Heart left ventricle (tissue), 16 donors: ENCODE measurements around the gene EPHB6. TPM values are rescaled to one million over a fixed set of nuclear protein-coding genes. Genes with fewer than 3 reads are reported as not detected.
A peak's percentile ranks its signal among the peaks of the same experiment; 100 is the strongest.

ENCODE experiments used
- ATAC-seq, 4 donors: fragments of 200-7000 bp; cut with Tn5 transposase; one replicate each; pipeline ENCODE4 v1.9.1; 2020 to 2022; ENCODE audit warnings: moderate library complexity in 4 of 4, mild to moderate bottlenecking in 3 of 4, moderate number of reproducible peaks in 1 of 4
- DNase-seq, 5 donors: peaks; one replicate each; pipeline ENCODE4 v3.0.0-alpha.2; 2020
- H3K27ac ChIP-seq, 12 donors: fragments of 200-600 bp; sonication (generic) in 4 of 12; one replicate each; pipeline versions ENCODE4 v1.5.0 to v1.8.0; 2016 to 2022; ENCODE audit warnings: mild to moderate bottlenecking in 2 of 12
- H3K27me3 ChIP-seq, 9 donors: fragments of 200-600 bp; sonication (generic) in 2 of 9; one replicate each; pipeline versions ENCODE4 v1.5.1 to v1.8.0; 2016 to 2022; ENCODE audit warnings: mild to moderate bottlenecking in 3 of 9
- H3K36me3 ChIP-seq, 9 donors: fragments of 200-600 bp; sonication (generic) in 2 of 9; one replicate each; pipeline versions ENCODE4 v1.5.0 to v1.8.0; 2018 to 2022; ENCODE audit warnings: mild to moderate bottlenecking in 2 of 9
- H3K4me1 ChIP-seq, 12 donors: fragments of 200-600 bp; sonication (generic) in 4 of 12; one replicate each; pipeline versions ENCODE4 v1.5.0 to v1.8.0; 2016 to 2022; ENCODE audit warnings: mild to moderate bottlenecking in 3 of 12
- H3K4me3 ChIP-seq, 12 donors: fragments of 200-600 bp; sonication (generic) in 4 of 12; one replicate each; pipeline versions ENCODE4 v1.5.0 to v1.8.0; 2017 to 2022; ENCODE audit warnings: mild to moderate bottlenecking in 9 of 12, moderate library complexity in 4 of 12
- H3K9me3 ChIP-seq, 12 donors: fragments of 200-600 bp; sonication (generic) in 4 of 12; one replicate each; pipeline versions ENCODE4 v1.5.0 to v1.8.0; 2016 to 2022; ENCODE audit warnings: mild to moderate bottlenecking in 1 of 12
- POLR2A ChIP-seq, 2 donors: fragments of 450-650 bp; IDR thresholded peaks; one replicate each; pipeline ENCODE4 v1.6.1; 2017; ENCODE audit warnings: antibody characterized with exemption in 2 of 2, mild to moderate bottlenecking in 2 of 2, moderate library complexity in 2 of 2
- WGBS, 4 donors: extraction: QIAGEN DNeasy Blood & Tissue Kit in 2 of 4; methylation state at CpG; one replicate each; pipeline versions ENCODE4 v1.1.5 to v1.1.7; 2013 to 2018; 5-methylcytosine and 5-hydroxymethylcytosine counted together
- intact Hi-C, 10 donors: fragments of 100-400 bp; cut with DNase I; formaldehyde crosslinking; loops; one replicate each; pipeline versions ENCODE4 v1.11.1 to v1.14.2; 2022
- polyA plus RNA-seq, 2 donors: library from polyadenylated mRNA; stranded (reverse); fragments of 200-250 nt; gene quantifications; one replicate each; pipeline ENCODE4 v1.2.3, GENCODE V29; 2013
- total RNA-seq, 9 donors: library from RNA; depleted of rRNA in 2 of 9; stranded (reverse); fragments of >200 nt in 2 of 9; fragmentation: NEBNext Ultra II Directional in 3 of 9; extraction: Animal tissue kit (Norgen Biotek cat#: 25700) in 3 of 9; gene quantifications; one replicate each; pipeline versions ENCODE4 v1.1.0 to v1.2.4, GENCODE V29; 2016 to 2023
- TF ChIP-seq, protein P1 (sequence below), 12 donors: fragments of 200-600 bp; sonication (generic) in 4 of 12; IDR thresholded peaks; one replicate each; pipeline versions ENCODE4 v1.5.0 to v1.8.0; 2018 to 2022; ENCODE audit warnings: antibody characterized with exemption in 12 of 12, mild to moderate bottlenecking in 5 of 12
- donor health status: ischemic (EF 13 %, LVEDD 7.1; RV severe dilation, severe dysfunction).
- donor health status: healthy with polysubstance abuse.
- donor health status: DM: no; HTN: yes; CAD: no.
- donor health status: DM: no; HTN: no; CAD: no.
- donor health status: ischemic (EF 25% LVEDD 6.9; RV normal size, moderate dysfunction).
- donor health status: ischemic (EF 25% LVEDD 5.7; RV mildly dilated, moderate dysfunction).
- donor health status: healthy.
- donor health status: DM: yes; HTN: yes; CAD: no.
- donor health status: ischemic (EF 35%, LVEDD 5.7; RV mildly dilated, moderate dysfunction).
- donor health status: nonischemic (EF 11% LVEDD 7.7; RV severe dilation, severe dysfunction).
- donor health status: DM: yes; HTN: yes; CAD: no.
- donor health status: PGD.
- donor health status: ischemic (EF 29% LVEDD 5.4; RV normal size, mild dysfunction).
- donor health status: nonischemic (EF 23%, LVEDD 6.1; RV moderate dilation, normal function).

The EPHB6 gene
- total and polyA plus RNA-seq, 11 donors: 1.5 to 20.3 (median 3.3) TPM

GRCh38 chr7:142892951-142893350 lies 38.1 kb downstream of the EPHB6 start:
- peaks cover 0 to 25% (median 0%) of the 10 kb centered on the region in 9 donors for H3K27me3 ChIP-seq
- intact Hi-C loops: no loop called here
- 82 to 92% (median 86%) methylated on average over 5 of the region's 5 CpGs for WGBS, 4 donors

DNA sequence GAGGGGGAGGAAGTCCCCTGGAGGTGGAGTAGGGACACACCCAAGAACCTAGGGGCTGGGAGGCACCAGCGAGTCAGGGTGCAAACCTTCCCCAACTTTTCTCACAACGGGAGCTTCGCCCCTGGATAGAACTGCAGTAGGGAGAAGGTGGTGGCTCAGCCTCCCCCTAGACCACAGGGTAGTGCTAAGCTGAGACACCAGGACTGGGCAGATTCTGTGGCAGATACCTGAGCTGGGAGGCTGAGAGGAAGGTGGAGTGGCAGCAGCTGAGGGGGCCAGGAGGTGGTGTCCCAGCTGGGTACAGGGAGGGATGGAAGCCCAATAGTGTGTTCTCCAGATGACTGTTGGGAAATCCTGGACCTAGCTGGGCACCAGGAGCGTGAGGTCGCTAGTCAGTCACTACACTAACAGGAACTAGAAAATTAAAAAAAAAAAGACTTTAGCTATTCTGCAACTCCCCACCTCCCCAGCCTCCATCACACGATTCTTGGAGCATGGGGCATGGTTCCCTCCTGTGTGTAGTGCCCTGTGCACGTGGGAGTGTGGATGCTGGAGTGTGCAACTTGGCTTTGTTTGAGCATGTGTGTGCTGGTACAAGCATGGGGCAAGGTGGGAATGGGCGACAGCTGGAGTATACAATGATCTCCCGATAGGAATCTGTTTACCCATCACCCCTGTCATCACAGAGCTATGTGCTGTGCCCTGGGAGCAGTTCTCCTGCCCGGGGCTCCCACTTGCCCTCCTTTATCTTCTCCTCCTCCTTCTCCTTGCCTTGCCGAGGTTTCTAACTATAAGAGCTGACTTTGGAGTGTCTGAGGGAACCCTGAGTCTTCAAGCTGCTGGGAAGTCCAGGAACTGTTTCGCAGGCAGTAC lies 39.5 kb downstream of the EPHB6 start:
- no peaks in the 10 kb centered on the region for H3K36me3 ChIP-seq
- TF ChIP-seq, protein P1, sequence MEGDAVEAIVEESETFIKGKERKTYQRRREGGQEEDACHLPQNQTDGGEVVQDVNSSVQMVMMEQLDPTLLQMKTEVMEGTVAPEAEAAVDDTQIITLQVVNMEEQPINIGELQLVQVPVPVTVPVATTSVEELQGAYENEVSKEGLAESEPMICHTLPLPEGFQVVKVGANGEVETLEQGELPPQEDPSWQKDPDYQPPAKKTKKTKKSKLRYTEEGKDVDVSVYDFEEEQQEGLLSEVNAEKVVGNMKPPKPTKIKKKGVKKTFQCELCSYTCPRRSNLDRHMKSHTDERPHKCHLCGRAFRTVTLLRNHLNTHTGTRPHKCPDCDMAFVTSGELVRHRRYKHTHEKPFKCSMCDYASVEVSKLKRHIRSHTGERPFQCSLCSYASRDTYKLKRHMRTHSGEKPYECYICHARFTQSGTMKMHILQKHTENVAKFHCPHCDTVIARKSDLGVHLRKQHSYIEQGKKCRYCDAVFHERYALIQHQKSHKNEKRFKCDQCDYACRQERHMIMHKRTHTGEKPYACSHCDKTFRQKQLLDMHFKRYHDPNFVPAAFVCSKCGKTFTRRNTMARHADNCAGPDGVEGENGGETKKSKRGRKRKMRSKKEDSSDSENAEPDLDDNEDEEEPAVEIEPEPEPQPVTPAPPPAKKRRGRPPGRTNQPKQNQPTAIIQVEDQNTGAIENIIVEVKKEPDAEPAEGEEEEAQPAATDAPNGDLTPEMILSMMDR (IDR thresholded peaks at IDR 0.05): no peak
- TF ChIP-seq POLR2A (IDR thresholded peaks at IDR 0.05): no peak
- H3K4me1 ChIP-seq: no peaks in the 10 kb centered on the region
- ATAC-seq: no peak
- H3K27me3 ChIP-seq: peaks cover 0 to 27% (median 0%) of the 10 kb centered on the region in 9 donors
- peak in 1 of 5 donors; percentile 7 for DNase-seq
- WGBS, 4 donors: 56 to 70% (median 61%) methylated on average over 11 to 12 of the region's 12 CpGs
- H3K4me3 ChIP-seq: no peak overlapping the region
- intact Hi-C loops: no loop called here
- H3K27ac ChIP-seq: no peak overlapping the region
- H3K9me3 ChIP-seq: no peaks in the 10 kb centered on the region

More at GRCh38 chr7:142892951-142893350, 38.1 kb downstream of the EPHB6 start:
- ATAC-seq: no peak
- Histone ChIP-seq H3K9me3 (no peaks in the 10 kb centered on the region), H3K4me3 (no peak overlapping the region), H3K4me1 (no peaks in the 10 kb centered on the region), H3K36me3 (no peaks in the 10 kb centered on the region), H3K27ac (no peak overlapping the region)
- TF ChIP-seq, protein P1 (IDR thresholded peaks at IDR 0.05): no peak
- TF ChIP-seq POLR2A (IDR thresholded peaks at IDR 0.05): no peak
- peak in 1 of 5 donors; percentile 8 for DNase-seq

GRCh38 chr7:142894985-142895593 lies 40.2 kb downstream of the EPHB6 start:
- ATAC-seq: no peak
- H3K27me3 ChIP-seq: peaks cover 0 to 27% (median 0%) of the 10 kb centered on the region in 9 donors
- H3K4me3 ChIP-seq: no peak overlapping the region
- 60 to 69% (median 65%) methylated on average over 6 of the region's 6 CpGs for WGBS, 4 donors
- H3K9me3 ChIP-seq: no peaks in the 10 kb centered on the region
- no peaks in the 10 kb centered on the region for H3K36me3 ChIP-seq
- intact Hi-C loops: no loop called here
- H3K4me1 ChIP-seq: no peaks in the 10 kb centered on the region
- no peak overlapping the region for H3K27ac ChIP-seq
- DNase-seq: peak in 1 of 5 donors; percentile 5
- TF ChIP-seq, protein P1 (IDR thresholded peaks at IDR 0.05): no peak

- Histone ChIP-seq H3K27me3 (peaks cover 0 to 27% (median 0%) of the 10 kb centered on the region in 9 donors), H3K4me1 (no peaks in the 10 kb centered on the region), H3K36me3 (no peaks in the 10 kb centered on the region), H3K27ac (no peak overlapping the region), H3K9me3 (no peaks in the 10 kb centered on the region), H3K4me3 (no peak overlapping the region)
- intact Hi-C loops: no loop called here
- ATAC-seq (no peak), DNase-seq (peak in 1 of 5 donors; percentile 2)
- 77 to 86% (median 82%) methylated on average over 3 of the region's 3 CpGs for WGBS, 4 donors
- TF ChIP-seq, protein P1 (IDR thresholded peaks at IDR 0.05): no peak
- no peak for TF ChIP-seq POLR2A (IDR thresholded peaks at IDR 0.05)
These were observed 41.3 kb downstream of the EPHB6 start for GRCh38 chr7:142896151-142896550.
